Stimulated activated CD4-positive, alpha-beta T cell treated with anti-CD3 and anti-CD28 coated beads, Interleukin-2, amount 100 ng/mL, for 24 hours (primary cell): Measurements from ENCODE around the gene DGCR8.

Experiments used
- DNase-seq, 2 donors: peaks; one replicate each; pipeline ENCODE4 v3.0.0-alpha.2; 2020

The DGCR8 gene

GRCh38 chr22:20092477-20092854 is 12.4 kb downstream of the DGCR8 start:
- DNase-seq, result no peak

GRCh38 chr22:20093418-20094196 is 13.6 kb downstream of the DGCR8 start:
- DNase-seq, result no peak

GRCh38 chr22:20094197-20094807 is 14.3 kb downstream of the DGCR8 start:
- DNase-seq, result no peak

- peak in 1 of 2 donors; percentile 63 for DNase-seq
Observed at GRCh38 chr22:20095521-20095920, 15.5 kb downstream of the DGCR8 start.

DNA sequence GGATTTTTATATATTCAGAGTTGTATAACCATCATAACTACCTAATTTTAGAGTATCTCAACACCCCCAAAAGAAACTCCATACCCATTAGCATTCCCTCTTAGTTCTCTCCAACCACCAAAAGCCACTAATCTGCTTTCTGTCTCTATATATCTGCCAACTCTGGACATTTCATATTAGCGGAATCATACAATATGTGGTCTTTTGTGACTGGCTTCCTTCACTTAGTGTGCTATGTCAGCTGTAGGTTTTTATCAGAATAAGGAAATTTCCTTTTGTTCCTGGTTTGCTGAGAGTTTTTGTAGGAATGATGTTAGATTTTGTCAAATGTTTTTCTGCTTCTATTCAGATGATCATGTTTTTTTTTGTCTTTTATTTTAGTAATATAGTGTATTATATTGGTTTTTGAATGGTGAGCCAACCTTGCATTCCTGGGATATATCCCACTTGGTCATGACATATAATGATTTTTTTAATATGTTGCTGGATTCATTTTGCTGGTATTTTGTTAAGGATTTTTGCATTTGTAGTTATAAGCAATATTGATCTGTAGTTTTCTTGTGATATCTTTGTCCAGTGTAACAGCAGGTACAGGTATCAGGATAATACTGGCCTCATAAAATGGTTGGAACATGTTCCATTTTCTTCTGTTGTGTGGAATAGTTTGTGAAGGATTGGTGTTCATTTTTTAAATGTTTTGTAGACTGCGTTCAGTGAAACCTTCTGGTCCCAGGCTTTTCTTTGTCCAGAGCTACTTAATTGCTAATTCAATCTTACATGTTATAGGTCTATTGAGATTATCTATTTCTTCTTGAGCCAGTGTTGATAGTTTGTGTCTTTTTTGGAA is 16.8 kb downstream of the DGCR8 start:
- DNase-seq, result no peak

GRCh38 chr22:20099099-20099711 is 19.2 kb downstream of the DGCR8 start:
- DNase-seq, result no peak

- no peak for DNase-seq
Observed at GRCh38 chr22:20101638-20102037, 21.6 kb downstream of the DGCR8 start.

- no peak for DNase-seq
Observed at GRCh38 chr22:20102203-20102780, 22.3 kb downstream of the DGCR8 start.

GRCh38 chr22:20105456-20106204 is 25.6 kb downstream of the DGCR8 start:
- no peak for DNase-seq

DNA sequence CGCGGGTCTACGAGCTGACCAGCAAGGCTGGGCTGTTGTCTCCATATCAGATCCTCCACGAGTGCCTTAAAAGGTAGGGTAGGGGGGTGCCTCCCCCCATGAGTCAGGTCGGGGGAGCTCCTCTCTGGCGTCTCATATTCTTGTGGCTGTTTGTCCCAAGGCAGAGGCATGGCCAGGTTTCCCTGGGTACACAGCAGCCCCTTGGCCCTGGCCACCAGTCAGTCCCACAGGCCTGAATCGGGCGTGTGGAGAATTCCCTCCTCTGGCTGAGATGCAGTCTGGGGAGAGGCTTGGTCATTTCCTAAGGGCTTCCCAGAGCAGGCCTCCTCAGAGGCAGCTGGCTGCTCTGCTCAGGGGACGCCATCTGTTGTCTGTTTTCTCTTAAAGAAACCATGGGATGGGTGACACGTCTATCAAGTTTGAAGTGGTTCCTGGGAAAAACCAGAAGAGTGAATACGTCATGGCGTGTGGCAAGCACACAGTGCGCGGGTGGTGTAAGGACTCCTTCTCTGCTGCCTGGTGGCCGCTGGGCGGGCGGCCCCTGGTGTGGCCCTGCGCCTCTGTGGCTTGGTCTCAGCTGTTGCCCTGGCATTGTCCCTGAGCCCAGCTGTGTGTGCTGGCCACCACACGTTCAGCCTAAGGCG is 26.3 kb downstream of the DGCR8 start:
- no peak for DNase-seq

DNA sequence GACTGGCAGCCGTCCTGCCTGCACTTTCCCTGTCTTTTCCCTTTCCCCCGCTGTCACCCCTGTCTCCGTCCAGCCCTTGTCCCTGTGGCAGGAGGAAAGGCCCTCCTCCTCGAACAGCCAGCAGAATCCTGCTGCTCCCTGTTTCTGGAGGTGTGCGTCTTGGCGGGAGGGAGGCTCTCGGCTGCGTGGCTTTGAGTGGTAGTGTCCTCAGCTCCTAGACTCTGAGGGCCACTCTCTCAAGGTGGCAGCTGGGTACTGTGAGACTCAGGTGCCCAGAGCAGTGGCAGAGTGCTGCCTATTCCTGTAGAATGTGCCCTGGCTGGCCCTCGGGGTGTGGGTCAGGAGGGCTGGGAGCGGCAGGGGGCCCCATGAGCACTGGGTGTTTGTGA is 26.8 kb downstream of the DGCR8 start:
- no peak for DNase-seq

- DNase-seq, result no peak
Observed at GRCh38 chr22:20107471-20107901, 27.4 kb downstream of the DGCR8 start.

DNA sequence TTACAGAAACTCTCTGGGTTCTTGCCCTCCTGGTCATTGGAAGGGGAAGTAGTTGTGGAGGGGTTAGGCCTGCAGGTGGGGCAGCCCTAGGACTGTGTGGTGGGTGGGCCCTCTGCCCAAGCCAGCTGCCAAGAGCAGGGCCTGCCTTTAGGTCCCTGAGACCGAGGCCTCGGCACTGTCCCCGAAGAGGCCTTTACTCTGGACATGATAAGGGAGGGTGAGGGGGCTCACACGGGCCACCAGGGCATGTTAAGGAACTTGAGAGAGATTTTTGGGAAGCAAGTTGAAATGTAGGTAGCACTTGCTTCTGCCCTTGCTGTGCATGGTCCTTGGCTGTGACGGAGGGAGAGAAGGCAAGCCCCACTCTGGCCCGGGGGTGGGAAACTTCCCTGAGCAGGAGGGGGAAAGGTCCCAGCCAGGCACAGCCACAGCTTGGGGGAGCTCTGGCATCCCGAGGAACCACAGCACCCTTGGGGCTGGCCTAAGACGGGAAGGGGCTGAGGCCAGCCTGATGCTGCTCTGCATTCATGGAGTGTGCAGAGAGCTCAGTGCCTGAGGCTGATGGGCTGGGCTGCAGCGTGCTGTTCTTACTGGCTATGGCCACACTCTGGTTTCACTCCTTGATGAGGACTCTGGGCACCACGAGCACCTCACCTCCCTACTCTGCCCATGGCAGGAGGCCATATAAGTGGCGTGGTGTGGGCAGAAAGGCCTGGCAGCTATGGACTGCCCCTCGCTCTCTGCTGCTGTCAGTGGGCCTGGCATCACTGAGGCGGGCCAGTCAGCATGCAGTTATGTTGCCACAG is 28.1 kb downstream of the DGCR8 start:
- DNase-seq, result no peak

GRCh38 chr22:20108757-20109230 is 28.8 kb downstream of the DGCR8 start:
- DNase-seq, result no peak

- no peak for DNase-seq
Observed at GRCh38 chr22:20109411-20110358, 29.6 kb downstream of the DGCR8 start.

DNA sequence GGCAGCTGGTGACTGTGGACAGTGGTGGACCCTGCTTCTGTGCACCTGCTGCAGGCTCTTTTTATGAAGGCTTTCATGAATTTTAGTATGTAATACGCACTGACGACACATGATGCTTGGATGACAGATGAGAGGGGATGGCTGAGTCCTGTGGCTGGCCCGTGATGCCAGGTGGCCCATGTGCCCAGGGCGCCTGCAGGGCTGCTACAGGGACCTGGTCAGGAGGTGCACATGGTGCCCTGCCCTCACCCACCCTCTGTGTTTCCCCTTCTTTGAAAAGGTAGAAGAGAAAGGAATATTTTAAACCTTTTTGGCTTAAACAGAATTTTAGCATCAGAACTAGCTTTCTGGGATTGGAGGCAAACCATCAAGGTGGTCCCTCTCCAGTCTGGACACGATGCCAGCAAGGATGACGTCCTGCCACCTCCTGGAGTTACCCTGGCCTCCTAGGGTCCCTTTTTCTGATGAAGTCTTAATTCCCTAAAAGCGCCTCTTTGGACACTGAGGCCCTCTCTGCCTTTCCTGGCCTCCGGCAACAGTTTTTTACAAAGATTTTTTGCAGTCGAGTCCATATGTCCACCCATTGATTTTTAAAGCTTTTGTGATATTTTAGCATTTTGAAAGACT is 30.4 kb downstream of the DGCR8 start:
- no peak for DNase-seq

DNA sequence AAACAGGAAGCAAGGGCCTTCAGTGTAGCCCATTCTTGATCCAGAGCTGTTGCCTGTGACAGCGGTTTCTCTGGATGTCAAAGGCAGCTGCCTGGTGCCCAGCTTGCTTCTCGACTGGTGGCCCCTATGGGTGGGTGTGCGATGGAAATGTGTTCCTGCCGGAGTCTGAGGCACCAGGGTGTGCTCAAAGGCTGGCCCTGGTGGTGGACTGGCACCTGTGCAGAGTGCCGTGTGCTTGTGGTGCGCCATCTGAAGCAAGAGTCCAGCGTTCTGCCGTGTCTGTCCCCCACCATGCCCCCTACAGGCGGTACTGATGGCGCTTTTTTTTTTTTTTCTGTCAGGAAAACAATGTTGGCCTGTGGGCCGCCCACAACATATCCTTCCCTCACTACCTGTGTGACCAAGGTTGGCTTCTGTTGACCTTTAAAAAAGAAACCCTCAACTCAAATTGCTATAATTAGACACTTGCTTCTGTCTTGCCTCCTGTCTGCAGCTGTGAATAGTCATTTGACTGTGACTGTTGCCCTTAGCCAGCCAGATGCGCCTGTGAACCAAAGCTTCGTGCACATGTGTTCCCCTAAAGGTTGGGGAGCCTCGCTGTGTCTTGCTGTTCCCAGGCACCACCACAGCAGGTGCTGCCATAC is 31.1 kb downstream of the DGCR8 start:
- peak in 1 of 2 donors; percentile 47 for DNase-seq
